Measurements from ENCODE around the gene ZRANB3.

GRCh38 chr2:135311962-135312361 lies 219.1 kb downstream of the ZRANB3 start:
- TF ChIP-seq POLR2A (IDR thresholded peaks at IDR 0.05; ENCODE audit: low read length) (no peak), GATA1 (IDR thresholded peaks at IDR 0.05; ENCODE audit: low read depth, low read length) (no peak)
